Urinary bladder (tissue), 4 donors: ENCODE data around the gene RAPSN. TPM values are rescaled to one million over a fixed set of nuclear protein-coding genes. Genes with fewer than 3 reads are reported as not detected.
"Not testable (repeated sequence)": the region's sequence is repeated elsewhere in the genome, so short reads cannot be mapped to it uniquely, and the experiment has no call there.

Experiments
- DNase-seq: peaks from one replicate; pipeline ENCODE4 v3.0.0-alpha.2; 2015; ENCODE audit errors: extremely low spot score
- H3K27ac ChIP-seq: one replicate; pipeline ENCODE4 v1.5.1; 2013; ENCODE audit warnings: low read depth, mild to moderate bottlenecking, moderate library complexity
- H3K36me3 ChIP-seq: one replicate; pipeline ENCODE4 v1.6.1; 2013; ENCODE audit warnings: mild to moderate bottlenecking, moderate library complexity; ENCODE audit not compliant: insufficient read depth
- H3K4me1 ChIP-seq: one replicate; pipeline ENCODE4 v1.6.1; 2013; ENCODE audit warnings: mild to moderate bottlenecking, moderate library complexity; ENCODE audit not compliant: insufficient read depth
- H3K4me3 ChIP-seq: one replicate; pipeline ENCODE4 v1.5.1; 2013; ENCODE audit warnings: low read depth, low read length
- WGBS: extraction: QIAGEN DNeasy Blood & Tissue Kit; methylation state at CpG from one replicate; pipeline ENCODE4 v1.1.7; 2013; 5-methylcytosine and 5-hydroxymethylcytosine counted together
- polyA plus RNA-seq: library from polyadenylated mRNA; stranded (reverse); fragments of 200-250 nt; gene quantifications from one replicate; pipeline ENCODE4 v1.2.3, GENCODE V29; 2013
- total RNA-seq: library from RNA; depleted of rRNA; stranded (reverse); fragments of >200 nt; gene quantifications from one replicate; pipeline ENCODE4 v1.2.3, GENCODE V29; 2014
- donor health status: healthy with polysubstance abuse.
- donor health status: healthy.

Gene RAPSN
- total and polyA plus RNA-seq, 2 donors, result 0.05 to 3.0 TPM

DNA sequence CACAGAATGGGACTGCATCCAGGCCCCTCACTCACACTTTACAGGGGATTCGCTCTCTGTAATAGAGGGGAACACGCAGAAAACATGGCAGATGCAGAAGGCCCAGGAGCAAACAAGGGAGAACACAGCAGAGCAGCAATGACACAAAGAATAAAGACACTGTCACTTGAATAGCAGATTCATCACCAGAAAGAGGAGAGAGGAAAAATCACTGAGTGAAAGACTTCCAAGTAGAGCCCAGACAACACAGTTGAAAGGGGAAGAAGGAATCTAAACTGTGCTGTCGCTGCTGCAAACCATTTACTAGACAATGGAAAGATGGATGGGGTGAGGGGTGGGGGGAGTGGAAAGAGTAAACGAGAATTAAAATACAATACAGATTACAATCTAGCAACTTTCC, 28.8 kb upstream of the RAPSN start:
- Histone ChIP-seq H3K36me3 (peaks cover 2% of the 10 kb centered on the region), H3K4me1 (no peaks in the 10 kb centered on the region), H3K4me3 (no peak overlapping the region), H3K27ac (no peak overlapping the region)
- 78% methylated on average over 4 of the region's 4 CpGs for WGBS
- DNase-seq, result no peak

DNA sequence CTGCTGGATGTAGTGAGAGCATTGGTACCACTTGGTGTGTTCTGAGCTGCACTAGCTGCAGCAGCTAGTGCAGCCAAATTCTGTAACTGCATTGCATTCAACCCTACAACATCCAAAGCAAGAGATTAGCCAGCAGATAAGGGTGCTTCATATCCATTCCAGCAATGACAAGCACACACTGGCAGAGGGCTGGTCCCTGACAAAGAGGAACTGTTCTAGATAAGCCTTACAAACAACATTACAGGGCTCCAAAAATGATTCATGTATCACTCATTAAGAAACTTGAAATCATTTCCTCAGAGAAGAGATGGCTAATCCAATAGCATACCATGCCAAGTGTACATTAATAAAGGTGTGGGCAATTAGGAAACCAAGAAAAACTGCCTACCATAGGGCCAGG, 28.4 kb upstream of the RAPSN start:
- Histone ChIP-seq H3K36me3 (peaks cover 2% of the 10 kb centered on the region), H3K4me1 (no peaks in the 10 kb centered on the region), H3K27ac (no peak overlapping the region), H3K4me3 (no peak overlapping the region)
- DNase-seq, result no peak

DNA sequence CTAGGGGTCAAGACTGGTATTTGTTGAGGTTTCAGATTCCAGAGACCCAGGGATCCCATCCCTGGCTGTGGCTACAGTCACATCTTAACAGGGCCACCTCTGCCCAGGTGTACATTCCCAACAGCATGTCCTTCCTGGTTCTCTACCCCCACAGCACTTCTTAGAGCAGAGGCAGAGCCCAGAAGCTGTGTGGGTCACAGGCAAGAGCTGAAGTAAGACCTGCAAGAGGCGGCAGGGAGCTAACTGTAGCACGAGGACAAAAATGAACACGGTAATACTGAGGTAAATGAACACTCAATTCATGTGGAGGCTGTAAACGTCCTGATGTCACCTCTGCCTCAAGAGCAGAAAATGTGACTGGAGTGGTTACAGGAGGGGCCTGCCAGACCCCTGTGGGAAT, 21.7 kb upstream of the RAPSN start:
- Histone ChIP-seq H3K27ac (no peak overlapping the region), H3K4me1 (no peaks in the 10 kb centered on the region), H3K4me3 (no peak overlapping the region), H3K36me3 (peaks cover 5% of the 10 kb centered on the region)
- DNase-seq, result no peak
- WGBS, result 76% methylated on average over 4 of the region's 4 CpGs

GRCh38 chr11:47469361-47470179, 20.6 kb upstream of the RAPSN start:
- Histone ChIP-seq H3K4me1 (no peaks in the 10 kb centered on the region), H3K36me3 (peaks cover 5% of the 10 kb centered on the region), H3K27ac (no peak overlapping the region), H3K4me3 (no peak overlapping the region)
- no peak for DNase-seq
- 78% methylated on average over 7 of the region's 7 CpGs for WGBS

- Histone ChIP-seq H3K4me1 (no peaks in the 10 kb centered on the region), H3K27ac (no peak overlapping the region), H3K4me3 (no peak overlapping the region), H3K36me3 (peaks cover 3% of the 10 kb centered on the region)
- WGBS, result 60% methylated on average over 8 of the region's 8 CpGs
- no peak for DNase-seq
Observed at GRCh38 chr11:47468598-47469214, 19.8 kb upstream of the RAPSN start.

DNA sequence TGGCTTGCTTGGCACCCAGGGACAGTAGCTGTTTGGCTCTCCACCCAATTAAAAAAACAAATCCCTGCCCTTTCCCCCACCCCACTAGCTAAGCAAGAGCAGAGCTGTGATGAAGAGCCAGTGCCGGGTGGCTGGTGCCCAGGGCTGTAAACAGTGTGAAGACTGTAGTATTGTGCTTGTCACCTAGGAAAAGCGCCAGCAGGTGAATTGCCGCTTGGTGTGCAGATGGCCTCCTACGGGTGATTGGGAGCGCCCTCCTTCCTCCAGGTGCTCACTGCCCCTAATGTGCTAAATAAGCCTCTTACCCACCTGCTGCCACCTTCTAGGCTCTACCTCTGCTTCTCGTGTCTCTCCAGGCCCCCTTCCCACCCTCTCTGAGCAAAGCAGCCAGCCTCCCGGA, 18.4 kb upstream of the RAPSN start:
- 81% methylated on average over 7 of the region's 7 CpGs for WGBS
- DNase-seq, result no peak
- Histone ChIP-seq H3K4me1 (no peaks in the 10 kb centered on the region), H3K27ac (no peak overlapping the region), H3K4me3 (no peak overlapping the region), H3K36me3 (peaks cover 3% of the 10 kb centered on the region)

DNA sequence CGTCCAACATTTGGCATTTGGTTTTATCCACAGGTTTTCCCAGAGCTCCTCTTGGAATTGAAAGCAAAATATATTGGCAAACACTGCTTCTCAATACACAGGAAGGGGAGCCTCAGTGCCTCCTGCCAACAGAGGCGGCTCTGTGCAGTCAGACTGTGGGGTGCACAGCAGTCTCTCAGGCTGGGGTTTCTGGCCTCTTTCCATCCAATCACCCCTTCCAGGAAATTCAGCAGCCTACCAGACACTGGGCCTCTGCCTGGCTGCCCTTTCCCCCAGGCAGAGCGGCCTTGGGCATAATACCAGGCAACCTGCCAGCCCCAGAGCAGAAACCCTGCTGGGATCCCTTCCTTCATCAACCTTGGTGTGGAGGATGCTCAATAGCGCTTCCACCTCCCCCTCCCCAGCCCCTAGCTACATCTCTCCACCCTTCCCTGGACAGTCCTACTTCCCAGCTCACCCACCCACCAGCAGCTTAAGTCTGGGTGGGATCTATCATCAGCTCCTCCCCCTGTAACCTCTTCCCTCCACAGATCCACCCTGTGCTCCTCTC, 17.8 kb upstream of the RAPSN start:
- Histone ChIP-seq H3K36me3 (no peaks in the 10 kb centered on the region), H3K27ac (peak overlapping the region; percentile 3), H3K4me3 (no peak overlapping the region), H3K4me1 (no peaks in the 10 kb centered on the region)
- DNase-seq, result no peak
- 32% methylated on average over 4 of the region's 4 CpGs for WGBS

GRCh38 chr11:47466201-47466600, 17.3 kb upstream of the RAPSN start:
- Histone ChIP-seq H3K27ac (no peak overlapping the region), H3K36me3 (no peaks in the 10 kb centered on the region), H3K4me3 (no peak overlapping the region), H3K4me1 (no peaks in the 10 kb centered on the region)
- WGBS, result 44% methylated on average over 5 of the region's 5 CpGs
- DNase-seq, result no peak

GRCh38 chr11:47464483-47464882, 15.5 kb upstream of the RAPSN start:
- no peak for DNase-seq
- no peaks in the 10 kb centered on the region for H3K36me3 ChIP-seq
- no peak overlapping the region for H3K27ac ChIP-seq
- WGBS, result 90% methylated on average over 5 of the region's 5 CpGs
- no peaks in the 10 kb centered on the region for H3K4me1 ChIP-seq
- no peak overlapping the region for H3K4me3 ChIP-seq

DNA sequence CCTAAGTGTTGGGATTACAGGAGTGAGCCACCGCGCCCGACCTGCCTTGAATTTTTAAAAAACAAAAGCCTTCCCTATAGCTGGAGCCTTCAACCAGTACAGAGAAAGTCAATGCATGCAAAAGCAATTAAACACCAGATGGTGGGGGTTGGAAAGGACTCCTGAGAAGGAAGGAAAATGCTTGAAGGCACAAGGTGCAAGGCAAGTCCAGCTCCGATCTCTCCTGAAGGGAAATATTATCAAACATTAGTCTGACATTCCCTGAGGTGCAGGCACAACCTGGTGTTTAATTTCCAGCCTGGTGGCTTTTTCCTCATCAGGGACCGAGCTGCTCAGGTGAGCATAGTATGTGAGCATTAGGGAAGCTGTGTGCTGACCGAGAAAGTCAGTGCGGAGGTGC, 12.9 kb upstream of the RAPSN start:
- no peaks in the 10 kb centered on the region for H3K36me3 ChIP-seq
- no peak overlapping the region for H3K4me3 ChIP-seq
- H3K27ac ChIP-seq, result no peak overlapping the region
- 92% methylated on average over 7 of the region's 7 CpGs for WGBS
- no peak for DNase-seq
- no peaks in the 10 kb centered on the region for H3K4me1 ChIP-seq

GRCh38 chr11:47460571-47461235, 11.8 kb upstream of the RAPSN start:
- no peaks in the 10 kb centered on the region for H3K36me3 ChIP-seq
- 97% methylated on average over 2 of the region's 2 CpGs for WGBS
- no peak overlapping the region for H3K27ac ChIP-seq
- DNase-seq, result no peak
- H3K4me3 ChIP-seq, result no peak overlapping the region
- H3K4me1 ChIP-seq, result no peaks in the 10 kb centered on the region

DNA sequence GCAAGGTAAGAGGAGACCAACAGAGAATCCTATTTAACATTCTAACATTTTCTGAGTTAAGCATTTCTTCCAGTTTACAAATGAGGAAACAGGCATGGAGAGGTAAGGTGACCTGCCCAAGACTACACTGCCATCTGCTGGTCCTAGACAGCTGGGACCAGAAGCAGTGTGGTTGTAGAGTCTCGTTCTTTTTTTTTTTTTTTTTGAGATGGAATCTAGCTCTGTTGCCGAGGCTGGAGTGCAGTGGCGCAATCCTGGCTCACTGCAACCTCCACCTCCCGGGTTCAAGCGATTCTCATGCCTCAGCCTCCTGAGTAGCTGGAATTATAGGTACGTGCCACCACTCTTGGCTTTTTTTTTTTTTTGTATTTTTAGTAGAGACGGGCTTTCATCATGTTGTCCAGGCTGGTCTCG, 5.3 kb upstream of the RAPSN start:
- not testable (repeated sequence) for H3K4me1 ChIP-seq, H3K27ac ChIP-seq, H3K36me3 ChIP-seq, H3K4me3 ChIP-seq
- DNase-seq, result peak; percentile 29
- 21% methylated on average over 8 of the region's 8 CpGs for WGBS

GRCh38 chr11:47453365-47453764, 4.4 kb upstream of the RAPSN start:
- Histone ChIP-seq H3K36me3 (no peaks in the 10 kb centered on the region), H3K27ac (no peak overlapping the region), H3K4me3 (no peak overlapping the region), H3K4me1 (no peaks in the 10 kb centered on the region)
- 93% methylated on average over 8 of the region's 8 CpGs for WGBS
- no peak for DNase-seq

DNA sequence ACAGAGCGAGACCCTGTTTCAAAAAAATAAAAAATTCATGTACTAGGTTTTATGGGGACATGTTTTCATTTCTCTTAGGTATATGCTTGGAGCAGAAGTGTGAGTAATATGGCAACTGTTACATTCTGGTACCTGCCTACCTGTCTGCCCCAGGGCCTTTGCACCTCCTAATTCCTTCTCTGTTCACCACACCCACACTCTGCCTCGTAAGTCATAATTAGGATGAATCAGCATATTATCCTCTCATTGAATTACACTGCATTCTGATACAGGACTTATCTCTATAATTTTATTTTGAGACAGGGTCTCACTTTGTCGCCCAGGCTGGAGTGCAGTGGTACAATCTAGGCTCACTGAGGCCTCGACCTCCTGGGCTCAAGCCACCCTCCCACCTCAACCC, 3.1 kb upstream of the RAPSN start:
- H3K36me3 ChIP-seq, result no peaks in the 10 kb centered on the region
- DNase-seq, result no peak

More for the DNA sequence above, 3.1 kb upstream of the RAPSN start:
- H3K4me3 ChIP-seq, result no peak overlapping the region
- 88% methylated on average over 4 of the region's 4 CpGs for WGBS
- no peak overlapping the region for H3K27ac ChIP-seq
- no peaks in the 10 kb centered on the region for H3K4me1 ChIP-seq
